Upper lobe of left lung (tissue), 6 donors: ENCODE data around the gene YPEL2. TPM values are rescaled to one million over a fixed set of nuclear protein-coding genes. Genes with fewer than 3 reads are reported as not detected.
A peak's percentile ranks its signal among the peaks of the same experiment; 100 is the strongest.

Source experiments
- ATAC-seq, 2 donors: fragments of 200-7000 bp; cut with Tn5 transposase; one replicate each; pipeline ENCODE4 v1.9.1; 2022; ENCODE audit warnings: mild to moderate bottlenecking in 2 of 2, moderate library complexity in 2 of 2; ENCODE audit not compliant: low FRiP score in 2 of 2
- DNase-seq, 2 donors: peaks; one replicate each; pipeline ENCODE4 v3.0.0-alpha.2; 2019 to 2020
- H3K27ac ChIP-seq, 4 donors: fragments of 200-600 bp; sonication (generic); one replicate each; pipeline ENCODE4 v1.5.1; 2016 to 2019
- H3K27me3 ChIP-seq, 4 donors: fragments of 200-600 bp; sonication (generic); one replicate each; pipeline ENCODE4 v1.5.1; 2017 to 2019
- H3K36me3 ChIP-seq, 4 donors: fragments of 200-600 bp; sonication (generic); one replicate each; pipeline ENCODE4 v1.5.1; 2016 to 2019
- H3K4me1 ChIP-seq, 4 donors: fragments of 200-600 bp; sonication (generic); one replicate each; pipeline ENCODE4 v1.5.1; 2018 to 2019
- H3K4me3 ChIP-seq, 4 donors: fragments of 200-600 bp; sonication (generic); one replicate each; pipeline ENCODE4 v1.5.1; 2017 to 2019; ENCODE audit warnings: mild to moderate bottlenecking in 2 of 4, moderate library complexity in 1 of 4
- H3K9me3 ChIP-seq, 4 donors: fragments of 200-600 bp; sonication (generic); one replicate each; pipeline ENCODE4 v1.5.1; 2018 to 2019
- EP300 ChIP-seq, 4 donors: sonication (generic); formaldehyde crosslinking; IDR thresholded peaks; one replicate each; pipeline ENCODE4 v1.5.1; 2017; ENCODE audit warnings: antibody characterized with exemption in 4 of 4, control low read depth in 2 of 4
- POLR2A ChIP-seq, 4 donors: fragments of 450-650 bp; IDR thresholded peaks; one replicate each; pipeline ENCODE4 v1.5.1; 2016 to 2017; ENCODE audit warnings: antibody characterized with exemption in 4 of 4, mild to moderate bottlenecking in 2 of 4
- POLR2AphosphoS5 ChIP-seq, 2 donors: sonication (generic); formaldehyde crosslinking; IDR thresholded peaks; one replicate each; pipeline ENCODE4 v1.5.1; 2017; ENCODE audit warnings: antibody characterized with exemption in 2 of 2
- WGBS, 2 donors: methylation state at CpG; one replicate each; pipeline ENCODE4 v1.1.5; 2017 to 2018; 5-methylcytosine and 5-hydroxymethylcytosine counted together
- small RNA-seq, 4 donors: library from RNA; depleted of rRNA; stranded (forward); fragments of <200 nt; gene quantifications; one replicate each; pipeline ENCODE3, GENCODE V24; 2016
- total RNA-seq, 6 donors: library from RNA; depleted of rRNA in 4 of 6; stranded (reverse); fragments of >200 nt in 4 of 6; gene quantifications; one replicate each; pipeline versions ENCODE4 v1.1.0 to v1.2.1, GENCODE V29; 2016 to 2021
- TF ChIP-seq, protein P1 (sequence below), 6 experiments: fragments of 450-650 bp in 4 of 6; fragments of 200-600 bp in 2 of 6; sonication (generic) in 2 of 6; IDR thresholded peaks; one replicate each; pipeline ENCODE4 v1.5.1; 2016 to 2019; ENCODE audit warnings: antibody characterized with exemption in 6 of 6
- donor health status: DM: no; HTN: no; CAD: no; lungs with moderate emphysema.
- donor health status: DM: no; HTN: yes; CAD: no; lungs with severe emphysema.

The YPEL2 gene
- total RNA-seq, 6 donors from 2014 or later, result 17.5 to 38.8 (median 26.8) TPM

DNA sequence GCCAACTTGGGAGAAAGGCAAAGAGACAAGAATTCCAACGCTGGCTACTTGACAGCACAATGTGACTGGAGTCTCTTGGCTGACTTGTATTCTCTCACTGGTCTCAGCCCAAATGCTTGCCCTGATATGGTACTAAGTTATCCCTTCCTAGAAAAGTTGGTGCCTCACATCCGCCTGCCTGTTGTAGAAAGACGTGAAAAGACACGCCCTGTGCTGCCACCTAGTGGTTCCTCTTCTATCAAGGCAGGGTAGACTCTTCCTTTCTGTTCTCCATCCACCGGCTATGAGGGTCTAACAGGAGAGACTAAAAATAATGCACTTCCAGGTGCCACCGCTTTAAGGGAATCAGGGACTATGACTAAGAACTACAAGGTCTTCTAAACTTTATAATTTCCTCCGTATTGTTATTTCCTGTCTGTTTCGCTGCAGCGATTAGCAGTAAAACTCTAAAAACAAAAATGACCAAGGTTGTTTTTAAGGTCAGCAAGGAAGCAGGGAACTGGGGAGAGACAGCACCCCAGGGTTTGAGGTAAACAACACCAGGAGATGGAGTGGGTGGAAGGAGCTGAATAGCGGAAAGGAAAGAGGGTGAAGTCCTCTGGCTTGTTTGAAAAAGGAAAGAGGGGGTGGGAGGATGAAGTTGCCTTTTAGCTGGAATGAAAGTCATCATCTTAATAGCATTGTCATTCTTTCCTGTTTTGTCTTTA is 109.5 kb downstream of the YPEL2 start:
- H3K9me3 ChIP-seq, result no peaks in the 10 kb centered on the region
- H3K4me1 ChIP-seq, result peaks cover 13 to 24% (median 20%) of the 10 kb centered on the region in 4 donors
- TF ChIP-seq POLR2AphosphoS5 (IDR thresholded peaks at IDR 0.05), result no peak
- TF ChIP-seq, protein P1, sequence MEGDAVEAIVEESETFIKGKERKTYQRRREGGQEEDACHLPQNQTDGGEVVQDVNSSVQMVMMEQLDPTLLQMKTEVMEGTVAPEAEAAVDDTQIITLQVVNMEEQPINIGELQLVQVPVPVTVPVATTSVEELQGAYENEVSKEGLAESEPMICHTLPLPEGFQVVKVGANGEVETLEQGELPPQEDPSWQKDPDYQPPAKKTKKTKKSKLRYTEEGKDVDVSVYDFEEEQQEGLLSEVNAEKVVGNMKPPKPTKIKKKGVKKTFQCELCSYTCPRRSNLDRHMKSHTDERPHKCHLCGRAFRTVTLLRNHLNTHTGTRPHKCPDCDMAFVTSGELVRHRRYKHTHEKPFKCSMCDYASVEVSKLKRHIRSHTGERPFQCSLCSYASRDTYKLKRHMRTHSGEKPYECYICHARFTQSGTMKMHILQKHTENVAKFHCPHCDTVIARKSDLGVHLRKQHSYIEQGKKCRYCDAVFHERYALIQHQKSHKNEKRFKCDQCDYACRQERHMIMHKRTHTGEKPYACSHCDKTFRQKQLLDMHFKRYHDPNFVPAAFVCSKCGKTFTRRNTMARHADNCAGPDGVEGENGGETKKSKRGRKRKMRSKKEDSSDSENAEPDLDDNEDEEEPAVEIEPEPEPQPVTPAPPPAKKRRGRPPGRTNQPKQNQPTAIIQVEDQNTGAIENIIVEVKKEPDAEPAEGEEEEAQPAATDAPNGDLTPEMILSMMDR (IDR thresholded peaks at IDR 0.05), result peak; percentile 61 to 88 (median 84)
- ATAC-seq (peak; percentile 93 to 96), DNase-seq (peak in 1 of 2 donors; percentile 91)
- H3K27ac ChIP-seq, result peak overlapping the region in 2 of 4 donors; percentile 8 to 9
- H3K36me3 ChIP-seq, result no peaks in the 10 kb centered on the region
- 4 to 6% methylated on average over 10 of the region's 10 CpGs for WGBS, 2 donors
- no peak overlapping the region for H3K4me3 ChIP-seq
- H3K27me3 ChIP-seq, result no peaks in the 10 kb centered on the region

DNA sequence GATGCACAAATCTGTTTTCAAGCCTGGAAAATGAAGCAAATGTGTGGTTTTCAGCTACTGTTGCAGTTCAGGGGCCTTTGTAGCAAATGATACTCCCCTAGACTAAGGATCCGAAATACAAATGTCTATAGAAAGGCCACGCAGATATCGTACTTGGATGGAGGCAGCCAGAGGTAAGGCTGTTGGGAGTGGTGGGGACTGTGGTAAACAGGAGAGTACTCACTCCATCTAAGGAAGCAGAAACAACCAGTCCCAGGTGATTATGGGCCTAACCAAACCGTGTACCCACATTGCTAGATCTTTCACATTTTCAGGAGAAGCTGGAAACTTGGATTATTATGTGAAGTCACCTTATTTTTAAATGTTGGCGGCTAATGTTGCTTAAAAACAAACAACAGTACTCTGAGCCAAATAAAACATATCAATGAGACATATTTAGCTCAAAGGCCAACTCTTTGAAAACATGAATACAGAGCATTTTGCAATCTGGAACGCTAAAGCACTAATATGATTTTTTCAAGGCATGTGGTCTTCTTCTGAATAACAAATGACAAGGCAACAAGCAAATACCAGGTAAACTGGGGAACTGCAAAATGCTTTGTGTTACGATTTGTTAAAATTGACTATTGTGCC is 110.1 kb downstream of the YPEL2 start:
- H3K27ac ChIP-seq, result peak overlapping the region in 1 of 4 donors; percentile 8
- no peaks in the 10 kb centered on the region for H3K9me3 ChIP-seq
- H3K4me3 ChIP-seq, result no peak overlapping the region
- H3K27me3 ChIP-seq, result no peaks in the 10 kb centered on the region
- no peak for ATAC-seq
- peaks cover 13 to 24% (median 20%) of the 10 kb centered on the region in 4 donors for H3K4me1 ChIP-seq
- TF ChIP-seq POLR2AphosphoS5 (IDR thresholded peaks at IDR 0.05), result no peak
- TF ChIP-seq, protein P1 (IDR thresholded peaks at IDR 0.05), result no peak
- no peak for TF ChIP-seq EP300 (IDR thresholded peaks at IDR 0.05)
- TF ChIP-seq POLR2A (IDR thresholded peaks at IDR 0.05), result no peak
- DNase-seq, result no peak
- no peaks in the 10 kb centered on the region for H3K36me3 ChIP-seq
- 75 to 88% methylated on average over 7 of the region's 7 CpGs for WGBS, 2 donors

DNA sequence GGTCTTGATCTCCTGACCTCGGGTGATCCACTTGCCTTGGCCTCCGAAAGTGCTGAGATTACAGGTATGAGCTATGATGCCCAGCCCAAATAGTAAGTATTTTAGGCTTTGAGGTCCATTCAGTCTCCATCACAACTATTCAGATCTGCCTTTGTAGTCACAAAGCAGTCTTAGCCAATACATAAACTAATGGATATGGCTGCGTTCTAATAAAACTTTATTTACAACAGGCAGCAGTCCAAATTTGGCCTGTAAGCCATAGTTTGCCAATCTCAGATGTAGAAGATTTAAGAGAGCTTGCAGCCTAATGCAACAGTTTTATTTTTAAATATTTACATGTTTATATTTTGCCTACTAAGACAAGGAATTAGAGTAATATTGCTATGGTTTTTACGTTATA is 111.7 kb downstream of the YPEL2 start:
- no peaks in the 10 kb centered on the region for H3K36me3 ChIP-seq
- 94 to 96% methylated on average over 4 of the region's 4 CpGs for WGBS, 2 donors
- no peaks in the 10 kb centered on the region for H3K9me3 ChIP-seq
- H3K27me3 ChIP-seq, result no peaks in the 10 kb centered on the region
- peaks cover 13 to 21% (median 18%) of the 10 kb centered on the region in 4 donors for H3K4me1 ChIP-seq
- ATAC-seq (no peak), DNase-seq (no peak)
- no peak overlapping the region for H3K27ac ChIP-seq
- H3K4me3 ChIP-seq, result no peak overlapping the region
- TF ChIP-seq EP300 (IDR thresholded peaks at IDR 0.05) (no peak), POLR2AphosphoS5 (IDR thresholded peaks at IDR 0.05) (no peak), POLR2A (IDR thresholded peaks at IDR 0.05) (no peak)
- TF ChIP-seq, protein P1 (IDR thresholded peaks at IDR 0.05), result no peak

Small RNA genes within 50 kb of the gene (small RNA-seq; reads per million reads assigned to genes)
- 0 reads per million in 4 donors for gene MIR4729

Other genes with a start within 250 kb of the YPEL2 start
- gene TRIM37, start 224.8 kb upstream of the YPEL2 start, total RNA-seq, result 10 to 100 TPM; 13.0 to 30.4 (median 21.5) TPM
- gene SKA2, start 176.5 kb upstream of the YPEL2 start, total RNA-seq, result 10 to 100 TPM; 10.5 to 37.0 (median 23.9) TPM
- 10 to 100 TPM in 1 of 6 donors, 1 to 10 TPM in 3, under 1 TPM in 1, not detected in 1; 0.69 to 57.5 (median 2.9) TPM for gene PRR11, start 175.9 kb upstream of the YPEL2 start, total RNA-seq
- 10 to 100 TPM in 4 of 6 donors, 1 to 10 TPM in 2; 3.4 to 16.5 (median 13.4) TPM for gene SMG8, start 121.6 kb upstream of the YPEL2 start, total RNA-seq
- gene GDPD1, start 111.1 kb upstream of the YPEL2 start, total RNA-seq, result 10 to 100 TPM in 1 of 6 donors, 1 to 10 TPM in 3, under 1 TPM in 1, not detected in 1; 0.91 to 15.6 (median 3.0) TPM
- 10 to 100 TPM; 11.8 to 63.2 (median 21.0) TPM for gene DHX40, start 234.0 kb downstream of the YPEL2 start, total RNA-seq